SK-N-MC (cell line): ENCODE measurements around the gene SMAD3.

ENCODE experiments used
- EZH2 ChIP-seq: fragments of 200-600 bp; sonication (generic); IDR thresholded peaks from one replicate; pipeline ENCODE4 v1.6.1; 2017; ENCODE audit warnings: antibody characterized with exemption
- FOXP2 ChIP-seq: optimal IDR thresholded peaks from 2 replicates; pipeline ENCODE3; 2011; ENCODE audit warnings: mild to moderate bottlenecking, moderate library complexity; ENCODE audit not compliant: insufficient read depth; ENCODE audit errors: extremely low read length, control extremely low read depth
- POLR2AphosphoS5 ChIP-seq: IDR thresholded peaks from 2 replicates; pipeline ENCODE4 v1.6.1; 2012; ENCODE audit warnings: mild to moderate bottlenecking, low read depth, low read length, borderline replicate concordance

- no peak for TF ChIP-seq EZH2
- no peak for TF ChIP-seq POLR2AphosphoS5
- TF ChIP-seq FOXP2, result no peak
Observed at GRCh38 chr15:67103432-67103831, 38.0 kb downstream of the SMAD3 start.
